Hematopoietic multipotent progenitor cell treated with erythropoietin and hydrocortisone succinate and interleukin-3 and kit ligand, for 15 days (in vitro differentiated cells): ENCODE data around the gene SH3BGRL.

Source experiments
- DNase-seq: peaks from one replicate; pipeline ENCODE4 v3.0.0-alpha.2; 2015; ENCODE audit warnings: low spot score

The SH3BGRL gene

GRCh38 chrX:81201671-81202455, at the start of gene SH3BGRL, which contains the start of gene HMGN5:
TSS of gene SH3BGRL (plus strand) at chrX:81202102. CDS start at chrX:81202201, 99 bp downstream.
TSS of gene HMGN5 (minus strand) at chrX:81201913. CDS start at chrX:81121549, 80,364 bp downstream.
- peak; percentile 66 for DNase-seq

- no peak for DNase-seq
Measured at GRCh38 chrX:81168391-81168790, 33.5 kb upstream of the SH3BGRL start.

- peak; percentile 25 for DNase-seq
Measured at GRCh38 chrX:81174286-81174685, 27.6 kb upstream of the SH3BGRL start.

GRCh38 chrX:81195259-81195658, 6.6 kb upstream of the SH3BGRL start:
- DNase-seq: no peak

- DNase-seq: peak; percentile 63
Measured at GRCh38 chrX:81195712-81196111, 6.2 kb upstream of the SH3BGRL start.

GRCh38 chrX:81201071-81201470, 831 bp upstream of the SH3BGRL start:
- no peak for DNase-seq

GRCh38 chrX:81202456-81202819, 536 bp downstream of the SH3BGRL start:
- peak; percentile 20 for DNase-seq

- peak; percentile 27 for DNase-seq
Measured at GRCh38 chrX:81202943-81203342, 1.0 kb downstream of the SH3BGRL start.

- no peak for DNase-seq
Measured at GRCh38 chrX:81205551-81205950, 3.6 kb downstream of the SH3BGRL start.

GRCh38 chrX:81206476-81206875, 4.6 kb downstream of the SH3BGRL start:
- DNase-seq: no peak

GRCh38 chrX:81208916-81209315, 7.0 kb downstream of the SH3BGRL start:
- no peak for DNase-seq

- DNase-seq: no peak
Measured at GRCh38 chrX:81215685-81216084, 13.8 kb downstream of the SH3BGRL start.

- DNase-seq: peak; percentile 60
Measured at GRCh38 chrX:81229229-81229628, 27.3 kb downstream of the SH3BGRL start.

GRCh38 chrX:81229901-81230300, 28.0 kb downstream of the SH3BGRL start:
- DNase-seq: no peak

GRCh38 chrX:81231476-81231875, 29.6 kb downstream of the SH3BGRL start:
- no peak for DNase-seq

- no peak for DNase-seq
Measured at GRCh38 chrX:81232218-81232617, 30.3 kb downstream of the SH3BGRL start.

- DNase-seq: no peak
Measured at GRCh38 chrX:81237516-81237915, 35.6 kb downstream of the SH3BGRL start.

- DNase-seq: no peak
Measured at GRCh38 chrX:81238166-81238565, 36.3 kb downstream of the SH3BGRL start.

- no peak for DNase-seq
Measured at GRCh38 chrX:81240701-81241331, 38.9 kb downstream of the SH3BGRL start.

- no peak for DNase-seq
Measured at GRCh38 chrX:81241753-81242152, 39.9 kb downstream of the SH3BGRL start.

GRCh38 chrX:81255876-81256275, 54.0 kb downstream of the SH3BGRL start:
- no peak for DNase-seq

GRCh38 chrX:81257817-81258216, 55.9 kb downstream of the SH3BGRL start:
- no peak for DNase-seq

GRCh38 chrX:81259020-81259713, 57.3 kb downstream of the SH3BGRL start:
- DNase-seq: no peak
